WTC11 (cell line): Measurements from ENCODE around the gene TMEM140. TPM values are rescaled to one million over a fixed set of nuclear protein-coding genes. Genes with fewer than 3 reads are reported as not detected.

Source experiments
- ATAC-seq: fragments of 200-7000 bp; cut with Tn5 transposase; 2 replicates; pipeline ENCODE4 v1.10.0; 2021; ENCODE audit warnings: mild to moderate bottlenecking, moderate library complexity
- CTCF ChIA-PET: fragments of 300-600 bp; sonication (Branson Sonifier 250); formaldehyde crosslinking; loops from one replicate; lab custom pipeline; 2021; ENCODE audit warnings: antibody characterized with exemption; lab: Charles Lee
- POLR2A ChIA-PET: fragments of 350-600 bp; sonication (Branson Sonifier 250); formaldehyde crosslinking; loops from one replicate; lab custom pipeline; 2021; ENCODE audit warnings: antibody characterized with exemption; lab: Charles Lee
- DNase-seq: peaks from one replicate; pipeline ENCODE4 v3.0.0; 2021; ENCODE audit warnings: low spot score
- H3K27ac Mint-ChIP-seq: 2 replicates; pipeline ENCODE4 v1.8.0; 2021; ENCODE audit warnings: mixed read lengths
- H3K27me3 Mint-ChIP-seq: 2 replicates; pipeline ENCODE4 v1.8.0; 2021; ENCODE audit warnings: low read depth, mild to moderate bottlenecking, moderate library complexity, mixed read lengths
- H3K36me3 Mint-ChIP-seq: 2 replicates; pipeline ENCODE4 v1.8.0; 2021; ENCODE audit warnings: mixed read lengths
- H3K4me1 Mint-ChIP-seq: 2 replicates; pipeline ENCODE4 v1.8.0; 2022; ENCODE audit warnings: mixed read lengths
- H3K4me3 Mint-ChIP-seq: 2 replicates; pipeline ENCODE4 v1.8.0; 2021; ENCODE audit warnings: mild to moderate bottlenecking, moderate library complexity, mixed read lengths
- H3K9me3 Mint-ChIP-seq: 2 replicates; pipeline ENCODE4 v1.8.0; 2021; ENCODE audit warnings: mixed read lengths
- AFF4 ChIP-seq: sonication (generic); formaldehyde crosslinking; IDR thresholded peaks from 2 replicates; pipeline ENCODE4 v1.8.1; 2023; ENCODE audit warnings: mild to moderate bottlenecking, missing genetic modification reagents, borderline replicate concordance
- CBFB ChIP-seq: sonication (generic); formaldehyde crosslinking; IDR thresholded peaks from 2 replicates; pipeline ENCODE4 v1.8.1; 2022; ENCODE audit warnings: mild to moderate bottlenecking, low read depth, missing genetic modification reagents
- FOXP4 ChIP-seq: sonication (generic); formaldehyde crosslinking; IDR thresholded peaks from 2 replicates; pipeline ENCODE4 v1.8.0; 2022; ENCODE audit warnings: mild to moderate bottlenecking, missing genetic modification reagents
- JAZF1 ChIP-seq: fragments of 250-450 bp; sonication (Bioruptor Pico); IDR thresholded peaks from 2 replicates; pipeline ENCODE4 v1.9.0; 2021; ENCODE audit warnings: moderate library complexity, mild to moderate bottlenecking, inconsistent platforms
- NFYB ChIP-seq: sonication (generic); formaldehyde crosslinking; conservative IDR thresholded peaks from 2 replicates; pipeline ENCODE4 v1.8.0; 2022; ENCODE audit warnings: low read depth, missing genetic modification reagents
- NR1H2 ChIP-seq: sonication (generic); formaldehyde crosslinking; IDR thresholded peaks from 2 replicates; pipeline ENCODE4 v1.9.0; 2021; ENCODE audit warnings: mild to moderate bottlenecking, moderate library complexity, missing genetic modification reagents
- PRRX2 ChIP-seq: fragments of 250-450 bp; sonication (Bioruptor Pico); IDR thresholded peaks from 2 replicates; pipeline ENCODE4 v1.8.0; 2021; ENCODE audit warnings: mild to moderate bottlenecking
- SOX15 ChIP-seq: fragments of 250-450 bp; sonication (Bioruptor Pico); IDR thresholded peaks from 2 replicates; pipeline ENCODE4 v1.9.0; 2021; ENCODE audit warnings: mild to moderate bottlenecking
- SP1 ChIP-seq: sonication (generic); formaldehyde crosslinking; conservative IDR thresholded peaks from 2 replicates; pipeline ENCODE4 v1.8.1; 2022; ENCODE audit warnings: missing genetic modification reagents
- STAT6 ChIP-seq: sonication (generic); formaldehyde crosslinking; conservative IDR thresholded peaks from 2 replicates; pipeline ENCODE4 v1.8.1; 2023; ENCODE audit warnings: mild to moderate bottlenecking, low read depth, missing genetic modification reagents, moderate library complexity
- TCF7 ChIP-seq: sonication (generic); formaldehyde crosslinking; IDR thresholded peaks from 2 replicates; pipeline ENCODE4 v1.8.0; 2022; ENCODE audit warnings: mild to moderate bottlenecking, low read depth, missing genetic modification reagents, moderate library complexity
- ZNF138 ChIP-seq: sonication (generic); formaldehyde crosslinking; conservative IDR thresholded peaks from 2 replicates; pipeline ENCODE4 v1.8.1; 2022; ENCODE audit warnings: mild to moderate bottlenecking, moderate library complexity, missing genetic modification reagents
- ZNF532 ChIP-seq: fragments of 250-450 bp; sonication (Bioruptor Pico); IDR thresholded peaks from 2 replicates; pipeline ENCODE4 v1.9.0; 2021; ENCODE audit warnings: mild to moderate bottlenecking, borderline replicate concordance
- total RNA-seq: library from RNA; stranded (reverse); gene quantifications from 3 replicates; pipeline ENCODE4 v1.2.3, GENCODE V29; 2021

Gene TMEM140
- total RNA-seq, 1 experiment from 2014 or later: not detected

- Mint-ChIP-seq H3K4me3 (no peak overlapping the region), H3K4me1 (peaks cover 16% of the 10 kb centered on the region), H3K9me3 (no peaks in the 10 kb centered on the region), H3K36me3 (peaks cover 23% of the 10 kb centered on the region), H3K27ac (no peak overlapping the region), H3K27me3 (no peaks in the 10 kb centered on the region)
- TF ChIP-seq ZNF532 (no peak), NFYB (CRISPR knock-in tag) (no peak), NR1H2 (CRISPR knock-in tag) (no peak), JAZF1 (CRISPR knock-in tag) (no peak), FOXP4 (no peak), TCF7 (no peak), STAT6 (no peak), SOX15 (no peak), AFF4 (CRISPR knock-in tag) (no peak), ZNF138 (CRISPR knock-in tag) (no peak), SP1 (no peak), CBFB (CRISPR knock-in tag) (no peak), PRRX2 (no peak)
- ChIA-PET CTCF (no interaction called here), POLR2A (no interaction called here)
- DNase-seq: no peak
- ATAC-seq: no peak
Measured at GRCh38 chr7:135197343-135197742, 49.5 kb downstream of the TMEM140 start.
